Measurements from ENCODE around the gene FLT3. TPM values are rescaled to one million over a fixed set of nuclear protein-coding genes. Genes with fewer than 3 reads are reported as not detected.

Gene FLT3
- total RNA-seq, 2 donors from 2014 or later = 0.81 to 1.1 TPM

DNA sequence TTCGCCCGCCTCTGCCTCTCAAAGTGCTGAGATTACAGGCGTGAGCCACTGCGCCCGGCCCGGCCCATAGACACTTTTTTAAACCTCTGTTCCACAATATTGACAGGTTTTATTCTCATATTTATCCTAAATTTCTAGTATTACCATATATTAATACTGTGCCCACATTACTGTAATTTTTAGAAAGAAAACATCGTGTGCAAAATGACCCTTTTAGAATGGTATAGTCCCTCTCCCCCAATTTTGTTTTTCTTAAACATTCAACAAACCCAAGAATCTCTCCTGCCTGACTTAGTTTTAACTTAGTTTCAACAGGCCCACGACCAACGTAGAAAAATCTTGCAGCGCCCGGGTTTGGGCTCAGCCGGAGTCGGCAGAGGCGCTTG, 140.4 kb downstream of the FLT3 start:
- H3K4me3 ChIP-seq = peak overlapping the region; percentile 60
- ATAC-seq (ENCODE audit: insufficient number of reproducible peaks, low FRiP score, low read depth) (no peak), DNase-seq (ENCODE audit: low spot score) (no peak)
- H3K9me3 ChIP-seq = no peaks in the 10 kb centered on the region
- no peak overlapping the region for H3K27ac ChIP-seq
- H3K36me3 ChIP-seq = no peaks in the 10 kb centered on the region
- H3K27me3 ChIP-seq (replicated peaks; ENCODE audit: insufficient read depth) = peaks cover 45% of the 10 kb centered on the region
- TF ChIP-seq, protein P1, sequence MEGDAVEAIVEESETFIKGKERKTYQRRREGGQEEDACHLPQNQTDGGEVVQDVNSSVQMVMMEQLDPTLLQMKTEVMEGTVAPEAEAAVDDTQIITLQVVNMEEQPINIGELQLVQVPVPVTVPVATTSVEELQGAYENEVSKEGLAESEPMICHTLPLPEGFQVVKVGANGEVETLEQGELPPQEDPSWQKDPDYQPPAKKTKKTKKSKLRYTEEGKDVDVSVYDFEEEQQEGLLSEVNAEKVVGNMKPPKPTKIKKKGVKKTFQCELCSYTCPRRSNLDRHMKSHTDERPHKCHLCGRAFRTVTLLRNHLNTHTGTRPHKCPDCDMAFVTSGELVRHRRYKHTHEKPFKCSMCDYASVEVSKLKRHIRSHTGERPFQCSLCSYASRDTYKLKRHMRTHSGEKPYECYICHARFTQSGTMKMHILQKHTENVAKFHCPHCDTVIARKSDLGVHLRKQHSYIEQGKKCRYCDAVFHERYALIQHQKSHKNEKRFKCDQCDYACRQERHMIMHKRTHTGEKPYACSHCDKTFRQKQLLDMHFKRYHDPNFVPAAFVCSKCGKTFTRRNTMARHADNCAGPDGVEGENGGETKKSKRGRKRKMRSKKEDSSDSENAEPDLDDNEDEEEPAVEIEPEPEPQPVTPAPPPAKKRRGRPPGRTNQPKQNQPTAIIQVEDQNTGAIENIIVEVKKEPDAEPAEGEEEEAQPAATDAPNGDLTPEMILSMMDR (IDR thresholded peaks at IDR 0.05) = no peak
- H3K4me1 ChIP-seq (ENCODE audit: control insufficient read depth in 1 of 2, low read depth in 2 of 2) = peaks cover 11 to 16% of the 10 kb centered on the region in 2 donors

DNA sequence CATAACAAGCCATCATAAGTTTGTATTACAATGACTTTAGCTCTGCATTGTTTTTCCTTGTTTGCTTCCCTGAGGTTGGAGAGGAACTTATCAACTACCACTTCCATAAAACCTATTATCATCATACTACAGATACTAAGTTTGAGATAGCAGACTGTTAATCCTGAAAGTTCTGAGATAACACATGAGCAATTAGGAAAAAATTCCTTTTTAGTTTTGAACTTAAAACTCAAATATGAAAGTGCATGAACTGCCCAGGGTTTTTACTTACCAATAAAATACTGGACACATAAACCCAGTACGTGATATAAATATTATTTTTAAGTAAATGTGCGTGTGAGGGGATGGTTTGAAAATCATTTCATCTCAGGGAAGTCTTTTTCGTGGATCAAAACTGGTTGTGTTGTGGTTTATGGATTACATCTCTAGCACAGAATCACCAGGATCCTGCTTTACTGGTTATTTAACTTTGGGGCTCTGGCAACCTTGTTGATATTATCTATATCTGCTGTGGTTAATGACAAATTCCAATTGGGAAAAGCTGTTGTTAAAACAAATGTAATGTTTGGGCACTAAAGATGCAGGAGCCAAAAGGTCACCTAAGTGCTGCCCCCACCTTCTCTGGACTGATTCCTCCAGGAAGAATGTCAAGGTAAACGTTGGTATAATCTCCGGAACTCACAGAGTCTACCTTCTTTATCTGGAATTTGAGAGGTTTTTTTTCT, 143.6 kb downstream of the FLT3 start:
- no peaks in the 10 kb centered on the region for H3K36me3 ChIP-seq
- no peak overlapping the region for H3K27ac ChIP-seq
- no peak for ATAC-seq (ENCODE audit: insufficient number of reproducible peaks, low FRiP score, low read depth)
- peaks cover 17 to 30% of the 10 kb centered on the region in 2 donors for H3K4me1 ChIP-seq (ENCODE audit: control insufficient read depth in 1 of 2, low read depth in 2 of 2)
- peaks cover 52% of the 10 kb centered on the region for H3K27me3 ChIP-seq (replicated peaks; ENCODE audit: insufficient read depth)
- no peak overlapping the region for H3K4me3 ChIP-seq
- TF ChIP-seq, protein P1 (IDR thresholded peaks at IDR 0.05) = no peak
- DNase-seq (ENCODE audit: low spot score) = no peak
- no peaks in the 10 kb centered on the region for H3K9me3 ChIP-seq

DNA sequence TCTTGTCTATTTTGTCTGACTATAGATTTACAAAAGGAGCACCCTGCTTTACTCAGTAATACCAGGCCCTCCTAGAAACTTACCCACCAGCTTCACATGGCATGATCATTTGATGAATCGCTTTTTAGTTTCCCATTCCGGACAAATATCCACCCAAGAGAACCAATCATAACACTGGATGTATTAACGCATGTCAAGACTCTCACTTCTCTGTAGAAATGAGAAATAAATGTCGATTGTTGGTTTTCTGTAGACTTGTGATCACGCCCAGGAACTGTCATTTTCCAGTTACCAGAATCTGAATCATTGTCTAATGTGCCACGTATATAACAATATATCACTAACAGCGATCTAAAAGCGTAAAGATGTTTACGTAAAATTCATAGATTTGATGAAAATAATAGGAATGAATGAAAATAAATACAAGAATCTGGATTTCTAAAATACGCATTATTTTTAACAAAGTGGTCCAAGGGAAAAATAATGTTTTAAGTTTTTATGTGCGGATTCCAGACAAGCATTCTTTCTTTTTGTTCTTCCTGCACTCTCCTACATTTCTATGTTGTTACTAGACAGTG, 145.3 kb downstream of the FLT3 start:
- no peak for DNase-seq (ENCODE audit: low spot score)
- no peak for ATAC-seq (ENCODE audit: insufficient number of reproducible peaks, low FRiP score, low read depth)
- H3K27me3 ChIP-seq (replicated peaks; ENCODE audit: insufficient read depth) = peaks cover 40% of the 10 kb centered on the region

DNA sequence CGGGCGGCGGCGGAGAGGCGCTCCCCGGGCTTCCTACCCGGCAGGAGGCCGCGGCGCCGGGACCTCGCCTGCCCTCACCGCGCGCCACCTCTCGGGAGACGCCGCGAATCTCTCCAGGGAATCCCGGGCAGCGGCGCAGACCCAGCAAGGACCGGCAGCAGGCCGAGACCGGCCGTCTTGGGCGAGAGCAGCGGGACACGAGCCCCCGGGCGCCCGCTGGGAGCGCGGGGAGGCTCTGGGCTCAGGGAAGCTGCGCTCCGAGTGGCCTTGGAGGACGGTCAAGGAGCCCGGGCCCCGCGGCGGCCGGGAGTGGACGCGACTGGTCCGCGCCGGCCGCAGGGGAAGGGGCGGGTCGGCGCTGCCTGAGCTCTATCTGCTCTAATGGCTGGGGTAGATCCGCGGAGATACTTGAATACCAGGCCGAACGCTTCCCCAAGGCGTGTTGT, 145.9 kb downstream of the FLT3 start:
- Histone ChIP-seq H3K4me1 (ENCODE audit: control insufficient read depth in 1 of 2, low read depth in 2 of 2) (peaks cover 6 to 14% of the 10 kb centered on the region in 2 donors), H3K9me3 (no peaks in the 10 kb centered on the region), H3K36me3 (no peaks in the 10 kb centered on the region), H3K4me3 (peak overlapping the region; percentile 75), H3K27me3 (replicated peaks; ENCODE audit: insufficient read depth) (peaks cover 34% of the 10 kb centered on the region), H3K27ac (no peak overlapping the region)
- TF ChIP-seq, protein P1 (IDR thresholded peaks at IDR 0.05) = no peak
- DNase-seq (ENCODE audit: low spot score) (no peak), ATAC-seq (ENCODE audit: insufficient number of reproducible peaks, low FRiP score, low read depth) (no peak)

More for the DNA sequence above, 145.3 kb downstream of the FLT3 start:
- TF ChIP-seq, protein P1 (IDR thresholded peaks at IDR 0.05) = no peak
- Histone ChIP-seq H3K4me1 (ENCODE audit: control insufficient read depth in 1 of 2, low read depth in 2 of 2) (peaks cover 10 to 19% of the 10 kb centered on the region in 2 donors), H3K9me3 (no peaks in the 10 kb centered on the region), H3K4me3 (no peak overlapping the region), H3K36me3 (no peaks in the 10 kb centered on the region), H3K27ac (no peak overlapping the region)

DNA sequence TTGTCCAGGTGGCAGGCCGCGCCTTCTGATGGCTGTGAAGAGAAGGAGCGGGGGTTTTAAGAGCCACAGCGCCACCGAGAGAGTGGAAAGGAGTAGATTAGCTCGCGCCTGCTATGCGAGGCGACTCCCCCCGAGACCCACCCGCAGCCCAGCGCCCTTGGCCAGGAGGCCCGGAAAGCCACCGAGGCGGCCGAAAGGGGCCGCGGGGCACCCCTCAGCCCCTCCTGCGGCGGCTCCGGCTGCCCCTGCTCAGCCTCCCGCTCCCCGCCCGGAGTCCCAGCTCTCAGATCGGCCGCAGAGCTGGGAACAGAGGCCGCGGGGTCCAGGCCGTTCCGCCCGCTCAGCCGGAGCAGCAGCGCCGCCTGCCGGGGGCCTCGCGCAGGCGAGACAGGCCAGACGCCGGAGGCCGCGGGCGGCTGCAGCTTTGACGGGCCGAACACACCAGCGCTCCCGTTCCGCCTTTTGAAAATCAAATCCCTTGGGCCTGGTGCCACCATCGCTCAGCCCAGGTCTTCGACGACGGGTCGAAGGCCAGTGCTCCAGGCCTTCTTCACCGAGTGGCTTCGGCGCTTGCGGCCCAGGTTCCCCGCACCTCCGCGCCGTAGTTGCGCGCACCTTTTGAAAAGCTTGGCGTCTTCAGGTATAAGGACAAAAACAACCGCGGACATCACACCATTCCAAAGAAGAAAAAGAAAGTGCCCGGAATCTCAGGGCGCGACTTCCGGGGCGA, 146.5 kb downstream of the FLT3 start:
- Histone ChIP-seq H3K4me3 (peak overlapping the region; percentile 75), H3K4me1 (ENCODE audit: control insufficient read depth in 1 of 2, low read depth in 2 of 2) (peaks cover 6 to 14% of the 10 kb centered on the region in 2 donors), H3K36me3 (no peaks in the 10 kb centered on the region), H3K27me3 (replicated peaks; ENCODE audit: insufficient read depth) (peaks cover 28% of the 10 kb centered on the region), H3K9me3 (no peaks in the 10 kb centered on the region), H3K27ac (no peak overlapping the region)
- TF ChIP-seq, protein P1 (IDR thresholded peaks at IDR 0.05) = peak; percentile 82
- ATAC-seq (ENCODE audit: insufficient number of reproducible peaks, low FRiP score, low read depth) (no peak), DNase-seq (ENCODE audit: low spot score) (no peak)
